Type B pancreatic cell (in vitro differentiated cells): ENCODE results near the gene NAV2. TPM values are rescaled to one million over a fixed set of nuclear protein-coding genes. Genes with fewer than 3 reads are reported as not detected.

Experiments used
- DNase-seq: peaks from one replicate; pipeline ENCODE4 v3.0.0; 2021; ENCODE audit warnings: mixed read lengths; ENCODE audit not compliant: unreplicated experiment; ENCODE audit errors: extremely low spot score
- H3K27ac Mint-ChIP-seq: 2 replicates; pipeline ENCODE4 v1.8.0; 2021; ENCODE audit warnings: mild to moderate bottlenecking, mixed read lengths
- H3K27me3 Mint-ChIP-seq: 2 replicates; pipeline ENCODE4 v1.8.0; 2021; ENCODE audit warnings: mixed read lengths
- H3K36me3 Mint-ChIP-seq: 2 replicates; pipeline ENCODE4 v1.8.0; 2021; ENCODE audit warnings: mixed read lengths
- H3K4me1 Mint-ChIP-seq: one replicate; pipeline ENCODE4 v1.8.0; 2021; ENCODE audit warnings: mixed read lengths; ENCODE audit not compliant: unreplicated experiment
- H3K4me3 Mint-ChIP-seq: 2 replicates; pipeline ENCODE4 v1.8.0; 2021; ENCODE audit warnings: mild to moderate bottlenecking, mixed read lengths
- H3K9me3 Mint-ChIP-seq: 2 replicates; pipeline ENCODE4 v1.8.0; 2021; ENCODE audit warnings: mixed read lengths
- total RNA-seq: library from RNA; stranded (reverse); gene quantifications from 2 replicates; pipeline ENCODE4 v1.2.1, GENCODE V29; 2021; ENCODE audit warnings: low replicate concordance
- TF ChIP-seq, protein P1 (sequence below): fragments of 200-600 bp; sonication (generic); conservative IDR thresholded peaks from 2 replicates; pipeline ENCODE4 v1.5.0; 2021; ENCODE audit warnings: antibody characterized with exemption, mild to moderate bottlenecking

NAV2 gene
- total RNA-seq, 1 donor from 2014 or later: 54.2 TPM

DNA sequence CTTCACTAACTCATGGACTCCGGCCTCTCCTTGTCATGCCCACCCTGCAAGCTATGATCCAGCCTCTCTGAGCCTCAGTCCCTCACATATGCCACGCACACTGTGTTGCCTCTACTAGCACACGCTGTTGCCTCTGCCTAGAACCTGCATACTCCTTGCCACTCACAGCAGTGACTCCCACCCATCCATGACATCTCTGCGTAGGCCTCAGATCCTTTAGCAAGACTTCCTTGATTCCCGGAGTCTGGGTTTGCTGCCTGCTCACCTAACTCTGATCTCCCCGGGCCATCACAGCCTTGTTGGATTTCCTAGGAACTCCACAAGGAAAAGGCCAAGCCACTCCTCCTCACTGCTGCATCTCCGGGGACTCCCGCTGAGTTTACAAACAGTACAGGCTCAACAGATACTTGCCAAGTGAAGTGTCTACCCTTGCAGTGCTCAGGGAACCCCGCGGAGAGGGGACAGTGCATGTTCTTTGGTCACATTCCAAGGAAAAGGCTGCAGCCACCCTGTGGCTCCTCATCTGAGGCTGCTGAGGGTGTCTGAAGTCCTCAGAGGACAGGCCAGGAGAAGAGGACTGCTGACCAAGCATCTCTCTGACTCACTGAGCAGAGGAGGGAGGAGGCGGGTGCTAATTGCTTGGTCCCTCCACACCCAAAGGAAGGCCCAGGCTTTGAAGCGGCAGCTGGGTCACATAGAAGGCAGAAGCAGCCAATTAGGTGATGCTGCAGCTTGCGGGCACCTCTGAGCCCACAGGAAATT, 42.4 kb upstream of the NAV2 start:
- no peak for DNase-seq
- no peaks in the 10 kb centered on the region for H3K9me3 Mint-ChIP-seq
- TF ChIP-seq, protein P1, sequence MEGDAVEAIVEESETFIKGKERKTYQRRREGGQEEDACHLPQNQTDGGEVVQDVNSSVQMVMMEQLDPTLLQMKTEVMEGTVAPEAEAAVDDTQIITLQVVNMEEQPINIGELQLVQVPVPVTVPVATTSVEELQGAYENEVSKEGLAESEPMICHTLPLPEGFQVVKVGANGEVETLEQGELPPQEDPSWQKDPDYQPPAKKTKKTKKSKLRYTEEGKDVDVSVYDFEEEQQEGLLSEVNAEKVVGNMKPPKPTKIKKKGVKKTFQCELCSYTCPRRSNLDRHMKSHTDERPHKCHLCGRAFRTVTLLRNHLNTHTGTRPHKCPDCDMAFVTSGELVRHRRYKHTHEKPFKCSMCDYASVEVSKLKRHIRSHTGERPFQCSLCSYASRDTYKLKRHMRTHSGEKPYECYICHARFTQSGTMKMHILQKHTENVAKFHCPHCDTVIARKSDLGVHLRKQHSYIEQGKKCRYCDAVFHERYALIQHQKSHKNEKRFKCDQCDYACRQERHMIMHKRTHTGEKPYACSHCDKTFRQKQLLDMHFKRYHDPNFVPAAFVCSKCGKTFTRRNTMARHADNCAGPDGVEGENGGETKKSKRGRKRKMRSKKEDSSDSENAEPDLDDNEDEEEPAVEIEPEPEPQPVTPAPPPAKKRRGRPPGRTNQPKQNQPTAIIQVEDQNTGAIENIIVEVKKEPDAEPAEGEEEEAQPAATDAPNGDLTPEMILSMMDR: no peak
- no peak overlapping the region for H3K27ac Mint-ChIP-seq
- H3K36me3 Mint-ChIP-seq: no peaks in the 10 kb centered on the region
- peaks cover 38% of the 10 kb centered on the region for H3K4me1 Mint-ChIP-seq
- no peak overlapping the region for H3K4me3 Mint-ChIP-seq
- no peaks in the 10 kb centered on the region for H3K27me3 Mint-ChIP-seq

DNA sequence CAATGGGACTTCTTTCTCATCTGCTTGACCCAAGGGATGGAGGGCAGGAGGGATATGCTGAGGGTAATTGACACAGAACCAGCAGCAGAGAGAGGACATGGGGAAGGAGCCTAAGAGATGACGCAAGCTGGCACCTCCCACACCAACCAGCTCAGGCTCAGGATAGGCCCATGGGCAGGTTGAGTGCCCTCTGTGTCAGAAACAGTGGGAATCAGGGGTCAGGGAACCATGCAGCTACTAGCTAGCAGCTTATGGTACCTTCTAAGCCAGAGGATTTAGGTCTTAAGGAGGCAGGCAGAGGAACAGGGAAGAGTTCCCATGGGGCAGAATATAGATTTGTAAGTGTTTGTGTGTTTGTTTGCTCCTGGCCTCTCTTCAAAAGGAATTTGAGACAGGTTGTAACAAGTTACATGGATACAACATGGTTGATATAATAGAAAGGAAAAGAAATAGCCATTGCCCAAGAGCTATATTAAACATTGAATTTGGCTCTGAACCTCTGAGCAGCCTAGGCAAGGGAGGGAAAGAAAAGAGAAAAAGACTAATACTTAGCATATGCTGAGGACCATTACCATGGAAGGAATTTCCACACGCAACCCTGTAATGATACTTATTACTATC, 39.9 kb upstream of the NAV2 start:
- H3K9me3 Mint-ChIP-seq: no peaks in the 10 kb centered on the region
- H3K27ac Mint-ChIP-seq: no peak overlapping the region
- no peaks in the 10 kb centered on the region for H3K27me3 Mint-ChIP-seq
- no peak overlapping the region for H3K4me3 Mint-ChIP-seq
- H3K4me1 Mint-ChIP-seq: peaks cover 49% of the 10 kb centered on the region
- H3K36me3 Mint-ChIP-seq: no peaks in the 10 kb centered on the region
- TF ChIP-seq, protein P1: no peak
- DNase-seq: no peak

DNA sequence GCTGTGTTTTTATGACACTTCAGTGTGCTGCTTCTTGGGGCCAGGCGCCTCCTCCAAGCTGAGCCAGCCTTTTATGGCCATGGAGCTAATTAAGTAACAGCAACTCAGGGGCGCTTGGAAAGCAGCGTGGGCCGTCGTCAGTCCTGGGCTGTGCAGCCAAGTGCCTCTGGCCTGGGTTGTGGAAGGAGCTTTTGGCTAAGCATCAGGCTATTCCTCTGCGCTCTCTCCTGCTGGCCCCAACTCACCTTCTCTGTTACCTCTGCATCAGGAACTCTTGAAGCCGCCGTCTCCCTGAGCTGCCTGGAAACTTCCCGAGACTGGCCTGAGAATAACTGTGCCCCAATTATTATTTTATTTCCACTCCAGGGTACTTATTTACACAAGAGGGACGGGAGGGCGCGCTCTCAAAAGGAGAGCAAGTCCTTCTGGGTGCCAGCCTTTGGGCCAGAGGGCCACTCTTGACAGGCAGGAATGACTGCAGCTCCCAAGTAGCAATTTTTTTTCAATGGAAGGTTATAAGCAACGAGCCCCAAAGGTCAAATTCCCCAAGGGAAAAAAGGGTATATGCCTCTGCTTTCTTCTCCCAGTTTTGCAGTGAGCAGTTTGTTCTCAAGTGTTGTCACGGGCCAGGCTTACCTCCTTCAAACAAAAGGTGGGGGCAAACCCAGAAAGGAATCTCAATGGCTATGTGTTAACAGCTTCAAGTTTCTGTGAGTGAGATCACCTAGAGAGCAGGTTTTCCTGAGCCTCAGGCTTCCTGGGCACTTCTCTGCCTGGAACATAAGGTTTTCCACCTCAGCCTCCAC, 38.5 kb upstream of the NAV2 start:
- no peak overlapping the region for H3K4me3 Mint-ChIP-seq
- H3K27me3 Mint-ChIP-seq: no peaks in the 10 kb centered on the region
- DNase-seq: no peak
- H3K36me3 Mint-ChIP-seq: no peaks in the 10 kb centered on the region
- TF ChIP-seq, protein P1: no peak
- peak overlapping the region; percentile 59 for H3K27ac Mint-ChIP-seq
- H3K4me1 Mint-ChIP-seq: peaks cover 49% of the 10 kb centered on the region
- no peaks in the 10 kb centered on the region for H3K9me3 Mint-ChIP-seq

DNA sequence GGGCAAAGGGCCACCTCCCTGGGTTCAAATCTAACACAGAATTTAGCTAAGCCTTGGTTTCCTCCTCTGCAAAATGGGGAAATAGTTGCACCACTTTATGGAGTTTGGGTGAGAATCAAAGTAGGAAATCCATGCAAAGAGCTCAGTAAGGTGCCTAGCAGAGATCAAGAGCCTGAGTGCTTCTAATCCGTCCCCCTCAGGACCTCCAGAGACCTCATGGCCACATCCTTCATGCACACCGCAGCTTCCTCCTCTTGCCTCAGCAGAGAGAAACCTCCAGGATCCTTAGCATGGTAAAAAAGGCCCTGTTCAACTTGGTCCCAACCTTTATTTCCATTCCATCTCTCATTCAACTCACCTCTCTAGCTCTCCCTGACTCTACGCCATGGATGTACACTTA, 37.8 kb upstream of the NAV2 start:
- no peak overlapping the region for H3K4me3 Mint-ChIP-seq
- H3K27ac Mint-ChIP-seq: peak overlapping the region; percentile 74
- H3K9me3 Mint-ChIP-seq: no peaks in the 10 kb centered on the region
- H3K4me1 Mint-ChIP-seq: peaks cover 52% of the 10 kb centered on the region
- H3K36me3 Mint-ChIP-seq: no peaks in the 10 kb centered on the region
- H3K27me3 Mint-ChIP-seq: no peaks in the 10 kb centered on the region
- DNase-seq: no peak
- TF ChIP-seq, protein P1: no peak

DNA sequence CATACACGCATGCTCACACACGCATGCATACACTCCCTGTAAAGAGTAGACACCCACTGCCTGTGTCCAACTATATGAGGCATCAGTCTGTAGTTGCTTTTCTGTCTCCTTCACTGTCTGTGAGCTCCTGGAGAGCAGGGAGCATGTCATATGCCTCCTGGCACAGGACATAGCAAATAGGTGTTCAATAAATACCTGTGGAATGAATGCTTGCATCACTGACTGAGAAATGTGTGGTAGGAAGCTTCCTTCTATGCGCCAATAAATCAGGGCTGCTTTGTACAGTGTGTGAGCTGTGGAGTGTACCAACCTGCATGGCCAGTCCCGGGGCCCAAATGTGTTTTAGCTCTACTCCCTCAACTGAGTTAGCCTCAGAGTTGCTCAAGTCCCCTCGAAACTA, 37.2 kb upstream of the NAV2 start:
- H3K4me1 Mint-ChIP-seq: peaks cover 52% of the 10 kb centered on the region
- peak overlapping the region; percentile 74 for H3K27ac Mint-ChIP-seq
- no peaks in the 10 kb centered on the region for H3K36me3 Mint-ChIP-seq
- H3K4me3 Mint-ChIP-seq: no peak overlapping the region
- peaks cover 3% of the 10 kb centered on the region for H3K27me3 Mint-ChIP-seq
- TF ChIP-seq, protein P1: no peak
- H3K9me3 Mint-ChIP-seq: no peaks in the 10 kb centered on the region
- no peak for DNase-seq
